ENCODE data around the gene SIM2. TPM values are rescaled to one million over a fixed set of nuclear protein-coding genes. Genes with fewer than 3 reads are reported as not detected.

The SIM2 gene
- total and polyA plus RNA-seq, 2 donors (not counting 1 experiment from before 2014, with no cell fraction given), result 0.22 TPM; not detected in 1

DNA sequence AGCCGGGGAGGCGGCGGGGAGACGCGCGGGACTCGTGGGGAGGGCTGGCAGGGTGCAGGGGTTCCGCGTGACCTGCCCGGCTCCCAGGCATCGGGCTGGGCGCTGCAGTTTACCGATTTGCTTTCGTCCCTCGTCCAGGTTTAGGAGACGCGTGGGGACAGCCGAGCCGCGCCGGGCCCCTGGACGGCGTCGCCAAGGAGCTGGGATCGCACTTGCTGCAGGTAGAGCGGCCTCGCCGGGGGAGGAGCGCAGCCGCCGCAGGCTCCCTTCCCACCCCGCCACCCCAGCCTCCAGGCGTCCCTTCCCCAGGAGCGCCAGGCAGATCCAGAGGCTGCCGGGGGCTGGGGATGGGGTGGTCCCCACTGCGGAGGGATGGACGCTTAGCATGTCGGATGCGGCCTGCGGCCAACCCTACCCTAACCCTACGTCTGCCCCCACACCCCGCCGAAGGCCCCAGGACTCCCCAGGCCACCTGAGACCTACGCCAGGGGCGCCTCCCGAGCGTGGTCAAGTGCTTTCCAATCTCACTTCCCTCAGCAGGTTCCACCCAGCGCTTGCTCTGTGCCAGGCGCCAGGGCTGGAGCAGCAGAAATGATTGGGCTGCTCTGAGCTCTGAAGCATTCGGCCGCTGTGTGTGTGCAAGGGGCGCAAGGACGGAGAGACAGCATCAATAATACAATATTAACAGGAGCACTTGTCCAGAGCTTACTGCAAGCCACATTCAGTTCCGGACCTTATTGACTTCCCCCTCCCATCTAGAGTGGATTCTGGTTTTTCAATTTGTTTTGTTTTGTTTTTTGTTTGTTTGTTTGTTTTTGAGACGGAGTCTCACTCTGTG is 10.3 kb downstream of the SIM2 start:
- TF ChIP-seq, protein P1, sequence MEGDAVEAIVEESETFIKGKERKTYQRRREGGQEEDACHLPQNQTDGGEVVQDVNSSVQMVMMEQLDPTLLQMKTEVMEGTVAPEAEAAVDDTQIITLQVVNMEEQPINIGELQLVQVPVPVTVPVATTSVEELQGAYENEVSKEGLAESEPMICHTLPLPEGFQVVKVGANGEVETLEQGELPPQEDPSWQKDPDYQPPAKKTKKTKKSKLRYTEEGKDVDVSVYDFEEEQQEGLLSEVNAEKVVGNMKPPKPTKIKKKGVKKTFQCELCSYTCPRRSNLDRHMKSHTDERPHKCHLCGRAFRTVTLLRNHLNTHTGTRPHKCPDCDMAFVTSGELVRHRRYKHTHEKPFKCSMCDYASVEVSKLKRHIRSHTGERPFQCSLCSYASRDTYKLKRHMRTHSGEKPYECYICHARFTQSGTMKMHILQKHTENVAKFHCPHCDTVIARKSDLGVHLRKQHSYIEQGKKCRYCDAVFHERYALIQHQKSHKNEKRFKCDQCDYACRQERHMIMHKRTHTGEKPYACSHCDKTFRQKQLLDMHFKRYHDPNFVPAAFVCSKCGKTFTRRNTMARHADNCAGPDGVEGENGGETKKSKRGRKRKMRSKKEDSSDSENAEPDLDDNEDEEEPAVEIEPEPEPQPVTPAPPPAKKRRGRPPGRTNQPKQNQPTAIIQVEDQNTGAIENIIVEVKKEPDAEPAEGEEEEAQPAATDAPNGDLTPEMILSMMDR (conservative IDR thresholded peaks at IDR 0.05 in 1 of 2, IDR thresholded peaks at IDR 0.05 in 1 of 2; ENCODE audit: low read depth in 1 of 2, low read length in 2 of 2), result no peak
- TF ChIP-seq EZH2 (IDR thresholded peaks at IDR 0.05; ENCODE audit: low read length, missing control alignments), result peak; percentile 87
- no peak for DNase-seq (ENCODE audit: low read depth in 2 of 2)
- Histone ChIP-seq H3K4me3 (replicated peaks in 1 of 4; ENCODE audit: control extremely low read depth in 1 of 4, insufficient read depth in 1 of 4, low read depth in 3 of 4, low read length in 4 of 4) (no peak overlapping the region), H3K9me3 (ENCODE audit: control insufficient read depth, insufficient read depth, low read depth, low read length) (no peaks in the 10 kb centered on the region), H3K79me2 (ENCODE audit: control insufficient read depth, insufficient read depth, low read length) (no peaks in the 10 kb centered on the region), H3K36me3 (ENCODE audit: control insufficient read depth, insufficient read depth, low read length) (no peaks in the 10 kb centered on the region), H3K9ac (ENCODE audit: insufficient read depth, low read length) (no peak overlapping the region), H3K4me2 (ENCODE audit: extremely low read depth, insufficient read depth, low read length) (no peak overlapping the region), H2AFZ (ENCODE audit: low read length) (no peak overlapping the region), H3K4me1 (ENCODE audit: control insufficient read depth, extremely low read depth, insufficient read depth, low read length) (no peaks in the 10 kb centered on the region), H3K27me3 (ENCODE audit: control insufficient read depth, insufficient read depth, low read length) (peaks cover 87% of the 10 kb centered on the region), H4K20me1 (ENCODE audit: control insufficient read depth, extremely low read depth, insufficient read depth, low read length) (no peaks in the 10 kb centered on the region), H3K27ac (ENCODE audit: insufficient read depth, low read length) (no peak overlapping the region)

DNA sequence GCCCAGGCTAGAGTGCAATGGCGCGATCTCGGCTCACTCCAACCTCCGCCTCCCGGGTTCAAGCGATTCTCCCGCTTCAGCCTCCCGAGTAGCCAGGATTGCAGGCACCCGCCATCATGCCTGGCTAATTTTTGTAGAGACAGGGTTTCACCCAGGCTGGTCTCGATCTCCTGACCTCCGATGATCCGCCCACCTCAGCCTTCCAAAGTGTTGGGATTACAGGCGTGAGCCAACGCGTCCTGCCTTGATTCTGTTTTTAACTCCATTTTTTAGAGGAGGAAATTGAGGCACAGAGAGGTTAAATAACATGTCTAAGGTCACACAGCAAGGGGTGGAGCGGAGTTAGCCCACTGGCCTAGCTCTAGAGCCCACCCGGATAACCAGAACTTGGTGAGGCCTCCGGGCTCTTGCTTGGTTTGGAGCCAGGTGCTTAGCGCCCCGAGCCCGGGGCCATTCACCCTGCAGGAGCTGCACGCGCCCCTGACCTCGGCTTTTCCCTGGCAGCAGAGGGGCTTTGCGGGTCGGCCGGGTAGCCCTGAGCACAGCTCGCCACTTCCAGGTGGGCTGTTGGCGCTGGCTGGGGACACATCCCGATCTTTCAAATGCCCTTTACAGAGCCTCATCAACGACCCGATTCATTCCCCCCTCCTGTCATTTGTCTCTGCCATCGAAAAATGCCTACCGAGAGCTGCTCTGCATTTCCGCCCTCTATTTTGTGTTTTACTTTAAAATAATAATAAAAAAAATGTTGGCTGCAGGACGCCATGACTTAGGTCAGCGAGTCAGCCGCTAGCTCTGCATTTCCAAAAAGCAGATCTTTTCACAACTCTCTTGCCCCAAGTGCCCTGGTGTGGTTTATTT is 11.2 kb downstream of the SIM2 start:
- no peak overlapping the region for H2AFZ ChIP-seq (ENCODE audit: low read length)
- no peak overlapping the region for H3K27ac ChIP-seq (ENCODE audit: insufficient read depth, low read length)
- H3K27me3 ChIP-seq (ENCODE audit: control insufficient read depth, insufficient read depth, low read length), result peaks cover 83% of the 10 kb centered on the region
- H3K4me2 ChIP-seq (ENCODE audit: extremely low read depth, insufficient read depth, low read length), result no peak overlapping the region
- H3K9me3 ChIP-seq (ENCODE audit: control insufficient read depth, insufficient read depth, low read depth, low read length), result no peaks in the 10 kb centered on the region
- H4K20me1 ChIP-seq (ENCODE audit: control insufficient read depth, extremely low read depth, insufficient read depth, low read length), result no peaks in the 10 kb centered on the region
- H3K36me3 ChIP-seq (ENCODE audit: control insufficient read depth, insufficient read depth, low read length), result no peaks in the 10 kb centered on the region
- no peak for DNase-seq (ENCODE audit: low read depth in 2 of 2)
- TF ChIP-seq, protein P1 (conservative IDR thresholded peaks at IDR 0.05 in 1 of 2, IDR thresholded peaks at IDR 0.05 in 1 of 2; ENCODE audit: low read depth in 1 of 2, low read length in 2 of 2), result no peak
- peak; percentile 59 for TF ChIP-seq EZH2 (IDR thresholded peaks at IDR 0.05; ENCODE audit: low read length, missing control alignments)
- no peak overlapping the region for H3K4me3 ChIP-seq (replicated peaks in 1 of 4; ENCODE audit: control extremely low read depth in 1 of 4, insufficient read depth in 1 of 4, low read depth in 3 of 4, low read length in 4 of 4)
- H3K79me2 ChIP-seq (ENCODE audit: control insufficient read depth, insufficient read depth, low read length), result no peaks in the 10 kb centered on the region
- H3K9ac ChIP-seq (ENCODE audit: insufficient read depth, low read length), result no peak overlapping the region
- no peaks in the 10 kb centered on the region for H3K4me1 ChIP-seq (ENCODE audit: control insufficient read depth, extremely low read depth, insufficient read depth, low read length)

DNA sequence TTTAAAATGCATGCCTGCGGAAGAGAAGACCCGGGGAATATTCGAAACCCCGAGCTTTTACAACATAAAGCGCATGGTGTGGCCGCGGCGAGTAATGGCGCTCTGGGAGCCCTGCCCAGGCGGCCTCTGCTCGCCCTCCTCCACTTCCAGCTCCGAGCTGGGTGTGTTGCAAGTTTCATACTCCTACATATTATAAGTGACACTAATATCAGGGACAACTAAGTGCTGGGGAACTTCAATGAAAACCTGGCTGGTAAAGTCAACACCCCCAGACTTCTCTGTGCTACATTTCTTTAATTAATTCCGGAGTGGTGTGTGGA is 11.8 kb downstream of the SIM2 start:
- H3K36me3 ChIP-seq (ENCODE audit: control insufficient read depth, insufficient read depth, low read length), result no peaks in the 10 kb centered on the region
- no peak for TF ChIP-seq EZH2 (IDR thresholded peaks at IDR 0.05; ENCODE audit: low read length, missing control alignments)
- TF ChIP-seq, protein P1 (conservative IDR thresholded peaks at IDR 0.05 in 1 of 2, IDR thresholded peaks at IDR 0.05 in 1 of 2; ENCODE audit: low read depth in 1 of 2, low read length in 2 of 2), result no peak
- DNase-seq (ENCODE audit: low read depth in 2 of 2), result no peak
- H4K20me1 ChIP-seq (ENCODE audit: control insufficient read depth, extremely low read depth, insufficient read depth, low read length), result no peaks in the 10 kb centered on the region
- no peak overlapping the region for H3K4me2 ChIP-seq (ENCODE audit: extremely low read depth, insufficient read depth, low read length)
- H3K4me3 ChIP-seq (replicated peaks in 1 of 4; ENCODE audit: control extremely low read depth in 1 of 4, insufficient read depth in 1 of 4, low read depth in 3 of 4, low read length in 4 of 4), result no peak overlapping the region
- H3K27me3 ChIP-seq (ENCODE audit: control insufficient read depth, insufficient read depth, low read length), result peaks cover 77% of the 10 kb centered on the region
- H3K27ac ChIP-seq (ENCODE audit: insufficient read depth, low read length), result no peak overlapping the region
- H2AFZ ChIP-seq (ENCODE audit: low read length), result no peak overlapping the region
- no peaks in the 10 kb centered on the region for H3K4me1 ChIP-seq (ENCODE audit: control insufficient read depth, extremely low read depth, insufficient read depth, low read length)
- H3K79me2 ChIP-seq (ENCODE audit: control insufficient read depth, insufficient read depth, low read length), result no peaks in the 10 kb centered on the region
- no peak overlapping the region for H3K9ac ChIP-seq (ENCODE audit: insufficient read depth, low read length)
- no peaks in the 10 kb centered on the region for H3K9me3 ChIP-seq (ENCODE audit: control insufficient read depth, insufficient read depth, low read depth, low read length)
